HepG2 (cell line): ENCODE data around the gene RBM44.
A peak's percentile ranks its signal among the peaks of the same experiment; 100 is the strongest.

Source experiments
- ARID2 ChIP-seq: sonication (generic); formaldehyde crosslinking; IDR thresholded peaks from 2 replicates; pipeline ENCODE4 v1.8.1; 2022; ENCODE audit warnings: mild to moderate bottlenecking, missing genetic modification reagents, borderline replicate concordance
- FOXP4 ChIP-seq: sonication (generic); formaldehyde crosslinking; IDR thresholded peaks from 2 replicates; pipeline ENCODE4 v1.4.0; 2020; ENCODE audit warnings: missing genetic modification reagents
- POLR2AphosphoS5 ChIP-seq: IDR thresholded peaks from 2 replicates; pipeline ENCODE4 v1.6.1; 2012; ENCODE audit warnings: low read depth, low read length
- TCF12 ChIP-seq, 2 experiments: fragments of 450-650 bp in 1 of 2; sonication (generic) in 1 of 2; formaldehyde crosslinking in 1 of 2; IDR thresholded peaks; 2 replicates each; pipeline versions ENCODE4 v1.6.1 to v1.8.0; 2017 to 2022; ENCODE audit warnings: antibody characterized with exemption in 1 of 2, mild to moderate bottlenecking in 1 of 2, missing genetic modification reagents in 1 of 2, moderate library complexity in 1 of 2
- TF ChIP-seq, protein P1 (sequence below): sonication (generic); formaldehyde crosslinking; IDR thresholded peaks from 2 replicates; pipeline ENCODE4 v1.5.0; 2020; ENCODE audit warnings: mild to moderate bottlenecking, missing genetic modification reagents, moderate library complexity

- TF ChIP-seq TCF12 (IDR thresholded peaks at IDR 0.05) = no peak
- TF ChIP-seq TCF12 (CRISPR knock-in tag; IDR thresholded peaks at IDR 0.05) = no peak
- TF ChIP-seq FOXP4 (CRISPR knock-in tag) = no peak
- no peak for TF ChIP-seq ARID2 (CRISPR knock-in tag)
- TF ChIP-seq, protein P1, sequence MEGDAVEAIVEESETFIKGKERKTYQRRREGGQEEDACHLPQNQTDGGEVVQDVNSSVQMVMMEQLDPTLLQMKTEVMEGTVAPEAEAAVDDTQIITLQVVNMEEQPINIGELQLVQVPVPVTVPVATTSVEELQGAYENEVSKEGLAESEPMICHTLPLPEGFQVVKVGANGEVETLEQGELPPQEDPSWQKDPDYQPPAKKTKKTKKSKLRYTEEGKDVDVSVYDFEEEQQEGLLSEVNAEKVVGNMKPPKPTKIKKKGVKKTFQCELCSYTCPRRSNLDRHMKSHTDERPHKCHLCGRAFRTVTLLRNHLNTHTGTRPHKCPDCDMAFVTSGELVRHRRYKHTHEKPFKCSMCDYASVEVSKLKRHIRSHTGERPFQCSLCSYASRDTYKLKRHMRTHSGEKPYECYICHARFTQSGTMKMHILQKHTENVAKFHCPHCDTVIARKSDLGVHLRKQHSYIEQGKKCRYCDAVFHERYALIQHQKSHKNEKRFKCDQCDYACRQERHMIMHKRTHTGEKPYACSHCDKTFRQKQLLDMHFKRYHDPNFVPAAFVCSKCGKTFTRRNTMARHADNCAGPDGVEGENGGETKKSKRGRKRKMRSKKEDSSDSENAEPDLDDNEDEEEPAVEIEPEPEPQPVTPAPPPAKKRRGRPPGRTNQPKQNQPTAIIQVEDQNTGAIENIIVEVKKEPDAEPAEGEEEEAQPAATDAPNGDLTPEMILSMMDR (CRISPR knock-in tag) = 0 out of 2 replicates have a peak, but pooled peaks have one; percentile 12
- no peak for TF ChIP-seq POLR2AphosphoS5
Observed at GRCh38 chr2:237873897-237874551, 75.4 kb downstream of the RBM44 start.
